Muscle of leg (tissue), 11 donors: ENCODE results near the gene CFAP69. TPM values are rescaled to one million over a fixed set of nuclear protein-coding genes. Genes with fewer than 3 reads are reported as not detected.

Source experiments
- DNase-seq: peaks from one replicate; pipeline ENCODE4 v3.0.0; 2013
- H3K27ac ChIP-seq: one replicate; pipeline ENCODE4 v1.5.1; 2013; ENCODE audit warnings: mild to moderate bottlenecking, low read length, control low read depth
- H3K27me3 ChIP-seq: one replicate; pipeline ENCODE4 v1.6.1; 2013; ENCODE audit warnings: low read length; ENCODE audit not compliant: control insufficient read depth, insufficient read depth
- H3K36me3 ChIP-seq: one replicate; pipeline ENCODE4 v1.6.1; 2013; ENCODE audit warnings: low read length; ENCODE audit not compliant: control insufficient read depth, insufficient read depth
- H3K4me1 ChIP-seq: one replicate; pipeline ENCODE4 v1.6.1; 2013; ENCODE audit warnings: low read length; ENCODE audit not compliant: control insufficient read depth, insufficient read depth
- H3K4me3 ChIP-seq: one replicate; pipeline ENCODE4 v1.5.1; 2013; ENCODE audit warnings: low read length, control low read depth
- H3K9me3 ChIP-seq: replicated peaks from 2 replicates; pipeline ENCODE4 v1.6.1; 2013; ENCODE audit warnings: low read depth, low read length; ENCODE audit not compliant: control insufficient read depth
- WGBS: methylation state at CpG from one replicate; pipeline ENCODE4 v1.1.5; 2013; ENCODE audit warnings: missing lambda C conversion rate; ENCODE audit not compliant: insufficient coverage; 5-methylcytosine and 5-hydroxymethylcytosine counted together
- polyA plus RNA-seq, 8 donors: library from polyadenylated mRNA; unstranded; fragments of 120-200 nt; gene quantifications; one replicate each; pipeline versions ENCODE4 v1.2.1 to v1.2.3, GENCODE V29; 2013; ENCODE audit warnings: inconsistent platforms in 1 of 8, low replicate concordance in 1 of 8; ENCODE audit not compliant: insufficient read length in 8 of 8, insufficient read depth in 1 of 8
- total RNA-seq: library from RNA; stranded (reverse); fragments of 120-200 nt; gene quantifications from one replicate; pipeline ENCODE4 v1.2.4, GENCODE V29; 2013

The CFAP69 gene
- total and polyA plus RNA-seq, 9 donors = 1.6 to 4.9 (median 2.8) TPM

GRCh38 chr7:90216080-90216674 lies 28.8 kb upstream of the CFAP69 start:
- H3K27me3 ChIP-seq = peaks cover 8% of the 10 kb centered on the region
- no peaks in the 10 kb centered on the region for H3K36me3 ChIP-seq
- H3K9me3 ChIP-seq = no peaks in the 10 kb centered on the region
- no peak for DNase-seq
- no peak overlapping the region for H3K4me3 ChIP-seq
- 89% methylated on average over 2 of the region's 6 CpGs for WGBS
- H3K27ac ChIP-seq = no peak overlapping the region
- H3K4me1 ChIP-seq = peaks cover 7% of the 10 kb centered on the region

DNA sequence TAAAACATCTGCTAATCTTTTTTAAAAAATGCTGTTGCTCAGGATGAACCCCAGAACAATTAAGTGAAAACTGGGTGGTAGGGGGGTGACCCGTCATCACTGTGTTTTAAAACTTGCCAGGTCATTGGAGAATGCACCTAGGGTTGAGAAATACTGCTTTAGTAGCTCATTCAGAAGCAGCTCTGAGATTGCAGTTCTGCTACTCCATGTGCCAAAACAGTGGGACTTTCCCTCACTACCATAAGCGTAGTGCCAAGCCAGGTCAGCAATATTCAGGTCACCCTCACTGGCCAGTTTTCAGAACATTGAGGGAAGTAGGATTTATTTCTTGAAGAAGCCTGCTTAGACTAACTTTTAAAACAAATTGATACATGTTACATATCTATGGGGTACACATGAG lies 28.2 kb upstream of the CFAP69 start:
- Histone ChIP-seq H3K36me3 (no peaks in the 10 kb centered on the region), H3K4me3 (no peak overlapping the region), H3K9me3 (no peaks in the 10 kb centered on the region), H3K27me3 (peaks cover 4% of the 10 kb centered on the region), H3K4me1 (peaks cover 4% of the 10 kb centered on the region), H3K27ac (no peak overlapping the region)
- DNase-seq = no peak
- 88% methylated on average over 1 of the region's 2 CpGs for WGBS

- Histone ChIP-seq H3K4me1 (peaks cover 2% of the 10 kb centered on the region), H3K36me3 (no peaks in the 10 kb centered on the region), H3K27ac (peak overlapping the region; percentile 59), H3K9me3 (no peaks in the 10 kb centered on the region), H3K27me3 (no peaks in the 10 kb centered on the region), H3K4me3 (no peak overlapping the region)
- no peak for DNase-seq
Observed at GRCh38 chr7:90222390-90222789, 22.6 kb upstream of the CFAP69 start.

- H3K27me3 ChIP-seq = no peaks in the 10 kb centered on the region
- no peak overlapping the region for H3K4me3 ChIP-seq
- DNase-seq = peak; percentile 92
Observed at GRCh38 chr7:90222811-90223725, 21.9 kb upstream of the CFAP69 start.

DNA sequence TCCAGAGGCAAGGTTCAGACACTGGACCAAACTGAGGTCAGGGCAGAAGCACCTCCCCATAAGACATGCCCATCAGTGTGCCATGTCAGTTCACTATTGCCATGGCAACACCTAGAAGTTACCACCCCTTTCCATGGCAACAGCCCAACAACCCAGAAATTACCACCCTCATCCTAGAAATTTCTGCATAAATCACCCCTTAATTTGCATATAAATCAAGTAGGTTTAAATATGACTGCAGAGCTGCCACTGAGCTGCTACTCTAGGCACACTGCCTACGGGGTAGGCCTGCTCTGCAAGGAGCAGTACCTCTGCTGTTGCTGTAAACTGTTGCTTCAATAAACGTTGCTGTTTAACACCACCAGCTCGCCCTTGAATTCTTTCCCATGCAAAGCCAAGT lies 20.8 kb upstream of the CFAP69 start:
- Histone ChIP-seq H3K4me1 (peaks cover 2% of the 10 kb centered on the region), H3K4me3 (no peak overlapping the region), H3K9me3 (no peaks in the 10 kb centered on the region), H3K27me3 (no peaks in the 10 kb centered on the region), H3K27ac (no peak overlapping the region), H3K36me3 (no peaks in the 10 kb centered on the region)
- WGBS = 48% methylated on average over 3 of the region's 3 CpGs
- DNase-seq = no peak

More at GRCh38 chr7:90222811-90223725, 21.9 kb upstream of the CFAP69 start:
- no CpG with 5 or more reads among the region's 5 CpGs for WGBS
- Histone ChIP-seq H3K27ac (peak overlapping the region; percentile 73), H3K36me3 (no peaks in the 10 kb centered on the region), H3K4me1 (peaks cover 2% of the 10 kb centered on the region), H3K9me3 (no peaks in the 10 kb centered on the region)

DNA sequence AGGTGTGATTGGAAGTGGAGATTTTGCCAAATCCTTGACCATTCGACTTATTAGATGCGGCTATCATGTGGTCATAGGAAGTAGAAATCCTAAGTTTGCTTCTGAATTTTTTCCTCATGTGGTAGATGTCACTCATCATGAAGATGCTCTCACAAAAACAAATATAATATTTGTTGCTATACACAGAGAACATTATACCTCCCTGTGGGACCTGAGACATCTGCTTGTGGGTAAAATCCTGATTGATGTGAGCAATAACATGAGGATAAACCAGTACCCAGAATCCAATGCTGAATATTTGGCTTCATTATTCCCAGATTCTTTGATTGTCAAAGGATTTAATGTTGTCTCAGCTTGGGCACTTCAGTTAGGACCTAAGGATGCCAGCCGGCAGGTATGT lies 19.8 kb upstream of the CFAP69 start:
- H3K27ac ChIP-seq = no peak overlapping the region
- no peaks in the 10 kb centered on the region for H3K27me3 ChIP-seq
- no peaks in the 10 kb centered on the region for H3K36me3 ChIP-seq
- no peak for DNase-seq
- peaks cover 2% of the 10 kb centered on the region for H3K4me1 ChIP-seq
- no peak overlapping the region for H3K4me3 ChIP-seq
- no CpG with 5 or more reads among the region's 3 CpGs for WGBS
- no peaks in the 10 kb centered on the region for H3K9me3 ChIP-seq

DNA sequence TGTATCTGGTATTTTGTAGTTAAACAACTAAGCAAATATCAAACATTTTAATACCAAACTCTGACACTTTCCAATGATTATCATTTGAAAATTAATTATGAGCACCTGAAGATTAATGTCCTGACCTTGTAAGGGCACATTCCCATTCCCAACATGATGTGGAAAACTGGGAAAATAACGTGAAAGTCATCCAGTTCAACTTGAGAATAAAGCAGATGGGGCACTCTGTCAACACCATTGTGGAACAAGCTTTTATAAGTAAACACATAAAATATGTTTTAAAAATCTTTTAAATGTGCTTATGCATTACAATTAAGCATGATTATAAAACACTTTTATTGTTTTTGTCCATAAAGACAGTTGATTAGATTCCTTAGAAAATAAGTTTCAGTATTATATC lies 19.4 kb upstream of the CFAP69 start:
- H3K27me3 ChIP-seq = no peaks in the 10 kb centered on the region
- H3K4me1 ChIP-seq = peaks cover 2% of the 10 kb centered on the region
- H3K9me3 ChIP-seq = no peaks in the 10 kb centered on the region
- no CpG with 5 or more reads among the region's 1 CpG for WGBS
- H3K27ac ChIP-seq = no peak overlapping the region
- no peak for DNase-seq
- no peaks in the 10 kb centered on the region for H3K36me3 ChIP-seq
- no peak overlapping the region for H3K4me3 ChIP-seq

- WGBS = no CpG with 5 or more reads among the region's 5 CpGs
- H3K9me3 ChIP-seq = no peaks in the 10 kb centered on the region
Observed at GRCh38 chr7:90227259-90227658, 17.7 kb upstream of the CFAP69 start.

GRCh38 chr7:90229682-90230081 lies 15.3 kb upstream of the CFAP69 start:
- no CpG with 5 or more reads among the region's 2 CpGs for WGBS
- Histone ChIP-seq H3K9me3 (no peaks in the 10 kb centered on the region), H3K4me1 (no peaks in the 10 kb centered on the region), H3K36me3 (no peaks in the 10 kb centered on the region), H3K27me3 (no peaks in the 10 kb centered on the region), H3K4me3 (no peak overlapping the region), H3K27ac (no peak overlapping the region)
- DNase-seq = peak; percentile 53

More at GRCh38 chr7:90227259-90227658, 17.7 kb upstream of the CFAP69 start:
- DNase-seq = no peak
- H3K27me3 ChIP-seq = no peaks in the 10 kb centered on the region
- H3K4me1 ChIP-seq = peaks cover 2% of the 10 kb centered on the region
- H3K27ac ChIP-seq = no peak overlapping the region
- no peaks in the 10 kb centered on the region for H3K36me3 ChIP-seq
- no peak overlapping the region for H3K4me3 ChIP-seq

DNA sequence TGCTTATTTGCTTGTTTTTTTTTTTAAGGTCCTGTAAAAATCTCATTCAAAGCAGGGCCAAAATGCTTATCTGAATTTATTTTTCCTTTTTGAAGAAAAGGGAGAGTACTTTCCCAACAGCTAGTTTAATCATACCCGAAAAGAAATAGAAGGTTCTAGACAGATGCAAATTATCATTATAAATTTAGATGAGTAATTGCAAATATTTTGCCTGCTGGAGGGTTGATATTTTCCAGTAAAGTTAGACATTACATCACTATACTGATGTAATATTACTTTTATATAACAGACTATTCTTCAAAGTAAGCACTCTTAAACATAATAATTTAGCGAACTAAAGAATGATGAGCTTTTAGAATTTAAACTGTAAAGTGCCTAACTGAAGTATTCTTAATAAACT lies 14.1 kb upstream of the CFAP69 start:
- H3K9me3 ChIP-seq = no peaks in the 10 kb centered on the region

More for the DNA sequence above, 14.1 kb upstream of the CFAP69 start:
- H3K36me3 ChIP-seq = no peaks in the 10 kb centered on the region
- DNase-seq = no peak
- H3K27ac ChIP-seq = no peak overlapping the region
- H3K4me1 ChIP-seq = no peaks in the 10 kb centered on the region
- no peaks in the 10 kb centered on the region for H3K27me3 ChIP-seq
- no CpG with 5 or more reads among the region's 2 CpGs for WGBS
- no peak overlapping the region for H3K4me3 ChIP-seq
